HG03108 (cell line): Measurements from ENCODE around the gene STN1.

Experiments
- ATAC-seq: cut with Tn5 transposase; IDR thresholded peaks from one replicate; pipeline ENCODE4 v1.9.1; 2021; ENCODE audit warnings: moderate library complexity; ENCODE audit not compliant: unreplicated experiment

STN1 gene

DNA sequence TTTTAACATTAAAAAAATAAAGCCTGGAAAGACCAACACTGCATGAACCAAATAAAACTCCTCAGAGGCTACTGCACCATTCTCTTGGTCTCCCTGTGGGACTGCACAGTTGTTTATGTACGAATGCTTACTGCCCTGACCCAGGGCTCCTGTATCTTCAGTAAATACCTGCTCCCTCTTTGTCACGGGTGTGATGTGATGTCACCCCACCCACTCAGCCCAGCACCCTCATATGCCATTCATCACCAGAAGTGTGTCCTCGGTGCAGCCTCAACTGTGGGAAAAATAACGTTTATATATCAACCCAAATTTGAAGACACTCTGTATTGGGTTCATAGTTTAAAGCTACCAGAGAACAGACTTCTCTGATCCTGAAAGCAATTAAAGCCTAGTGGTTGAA, 48.6 kb downstream of the STN1 start:
- no peak for ATAC-seq

DNA sequence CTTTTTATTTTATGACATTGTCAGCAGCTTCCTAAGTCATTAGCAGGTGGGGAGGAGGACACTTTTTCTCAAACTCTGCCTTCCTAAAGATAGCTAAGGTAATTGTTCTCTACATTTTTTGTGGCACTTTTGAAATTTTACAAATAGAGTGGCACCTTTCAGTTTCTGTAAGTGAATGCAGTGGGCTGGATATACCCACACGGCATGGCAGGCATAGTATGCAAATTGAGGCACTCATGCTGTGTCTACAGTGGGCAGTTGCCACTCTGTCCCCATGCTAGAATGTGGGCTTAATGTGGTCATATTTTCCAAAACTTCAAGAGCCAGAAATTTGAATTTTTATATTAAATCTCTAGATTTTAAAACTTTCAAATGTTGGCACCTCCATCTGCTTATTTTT, 49.8 kb downstream of the STN1 start:
- no peak for ATAC-seq

DNA sequence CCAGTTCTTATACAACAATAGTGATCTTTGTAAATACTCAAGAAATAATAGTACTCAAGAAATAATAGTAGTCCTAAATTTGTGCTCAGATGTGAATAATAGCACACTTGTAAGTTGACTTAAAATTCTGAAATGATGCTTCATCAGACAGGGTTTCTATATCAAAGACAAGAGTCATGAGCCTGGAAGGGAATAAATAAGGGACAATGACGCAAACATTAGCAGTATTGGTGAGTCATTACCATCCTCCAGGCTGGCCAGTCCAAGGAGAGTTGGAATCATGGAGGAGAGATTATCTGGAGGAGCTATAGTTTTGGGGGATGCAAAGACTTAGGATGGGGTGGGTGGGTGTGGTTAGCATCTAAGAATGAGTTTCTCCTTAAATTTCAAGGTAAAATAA, 56.5 kb downstream of the STN1 start:
- no peak for ATAC-seq

DNA sequence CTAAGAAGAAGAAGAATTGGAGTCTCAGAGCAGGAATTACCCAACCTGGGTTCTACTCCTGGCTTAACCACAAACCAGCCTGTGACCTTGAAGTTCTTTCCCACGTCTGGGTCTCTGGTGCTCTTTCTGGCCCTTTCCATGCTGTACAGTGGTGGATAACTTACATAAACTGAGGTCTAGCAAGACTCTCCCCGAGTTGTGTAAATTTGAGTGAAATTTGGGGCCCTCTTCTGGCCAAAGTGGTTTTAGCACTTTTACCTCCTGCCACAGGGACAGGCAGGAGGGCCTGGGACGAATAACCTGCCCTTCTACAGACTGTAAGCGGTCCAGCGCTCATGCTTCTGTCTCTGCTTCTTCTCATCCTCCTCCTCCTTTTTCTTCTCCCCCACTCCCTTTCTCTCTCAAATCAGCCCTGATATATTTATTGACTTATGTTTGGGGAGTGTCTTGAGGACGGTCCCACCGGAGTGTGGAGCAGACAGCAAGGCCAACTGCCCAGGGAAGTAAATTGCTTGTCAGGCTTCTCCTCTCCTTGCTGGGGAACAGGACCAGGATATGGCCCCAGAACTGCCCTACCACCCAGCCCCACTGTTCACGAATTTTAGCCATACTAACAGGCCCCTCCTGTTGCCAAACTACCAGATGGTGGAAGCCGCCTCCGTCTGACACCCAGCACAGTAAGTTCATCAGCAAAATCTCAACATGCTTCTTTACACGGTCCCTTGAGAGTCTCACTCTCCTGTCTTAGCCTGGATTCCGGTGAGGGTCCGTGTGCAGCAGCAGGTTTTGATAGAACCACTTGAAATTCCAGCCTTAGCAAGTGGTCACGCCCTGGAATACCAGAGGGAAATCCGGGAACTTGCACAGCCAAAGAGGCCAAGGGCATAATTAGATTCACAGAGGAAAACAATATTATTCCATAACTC, 58.6 kb downstream of the STN1 start:
- ATAC-seq = no peak

DNA sequence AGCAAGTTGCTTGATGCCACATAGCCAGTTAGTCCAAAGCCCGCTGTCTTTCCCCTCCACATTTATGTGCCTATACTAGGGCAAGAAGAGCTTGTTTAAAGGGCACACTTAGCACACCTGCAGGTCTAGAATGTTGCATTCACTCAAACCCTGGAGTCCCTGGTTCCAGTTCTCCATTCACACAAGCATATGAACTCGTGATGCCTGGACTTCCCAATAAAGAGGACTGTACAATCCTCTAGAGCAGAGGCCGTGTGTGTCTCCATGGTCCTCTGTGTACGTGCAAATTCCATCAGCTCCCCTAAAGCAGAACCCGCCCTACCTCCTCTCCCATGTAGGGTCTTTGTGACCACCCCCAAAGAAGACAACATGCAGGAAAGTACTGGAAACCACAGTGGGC, 59.6 kb downstream of the STN1 start:
- ATAC-seq = no peak

DNA sequence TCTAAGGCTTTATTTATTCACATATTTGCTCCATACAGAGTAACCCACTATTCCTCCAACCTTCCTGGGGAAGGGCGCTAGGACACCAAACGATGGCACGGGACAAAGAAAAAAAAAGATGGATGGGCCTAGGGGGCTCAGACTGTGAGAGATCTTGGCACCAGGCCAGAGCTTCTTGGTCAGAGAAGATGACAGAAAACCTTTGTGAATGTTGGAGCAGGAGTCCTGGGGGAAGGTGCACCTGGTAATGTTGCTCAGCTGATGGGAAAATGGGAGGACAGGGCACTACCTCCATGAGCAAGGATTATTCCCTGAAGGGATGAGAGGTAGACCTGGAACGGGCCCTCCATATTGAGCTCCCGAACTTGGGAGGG, 61.2 kb downstream of the STN1 start:
- no peak for ATAC-seq

DNA sequence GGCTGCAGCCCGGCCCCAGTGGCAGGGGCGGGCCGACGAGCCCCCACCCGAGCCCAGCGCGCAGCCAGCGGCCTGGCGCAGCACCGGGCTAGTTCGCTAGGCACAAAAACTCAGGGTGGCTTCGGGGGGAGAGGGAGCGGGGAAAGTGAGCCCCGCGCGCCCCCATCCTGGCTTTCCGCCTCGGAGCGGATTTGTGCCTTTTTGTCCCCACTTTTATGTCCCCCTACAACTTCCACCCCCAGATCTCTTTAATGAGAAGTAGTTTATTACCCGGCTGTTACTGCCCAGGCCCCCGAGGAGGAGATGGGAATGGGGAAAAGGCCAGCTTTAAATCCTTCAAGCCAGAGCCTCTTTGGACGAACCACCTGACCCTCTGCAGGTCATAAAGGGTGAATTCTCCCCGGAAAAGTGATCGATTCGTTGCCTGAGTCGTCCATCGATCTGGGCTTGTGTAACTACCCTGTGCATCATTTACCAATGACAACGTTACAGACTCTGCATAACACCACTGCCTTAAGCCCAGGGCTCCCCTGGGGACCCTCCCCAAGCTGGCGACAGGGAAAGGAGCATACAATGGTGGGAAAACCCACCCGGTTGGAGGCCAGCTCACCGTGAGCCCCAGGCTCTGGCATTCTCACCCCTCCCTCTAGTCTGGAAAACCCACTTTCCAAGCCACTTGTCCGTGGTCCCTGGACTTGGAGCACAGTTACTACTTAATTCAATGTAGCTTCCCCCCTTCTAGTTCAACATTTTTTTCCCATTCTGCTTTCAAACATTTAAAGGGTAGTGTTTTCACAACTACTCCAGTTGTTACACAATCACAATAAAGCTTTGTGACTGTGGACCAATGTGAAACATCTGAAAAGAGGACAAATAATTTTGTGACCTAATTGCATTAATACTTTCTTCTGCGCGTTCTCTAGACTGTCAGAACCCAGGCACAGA, 61.9 kb downstream of the STN1 start:
- ATAC-seq = no peak

DNA sequence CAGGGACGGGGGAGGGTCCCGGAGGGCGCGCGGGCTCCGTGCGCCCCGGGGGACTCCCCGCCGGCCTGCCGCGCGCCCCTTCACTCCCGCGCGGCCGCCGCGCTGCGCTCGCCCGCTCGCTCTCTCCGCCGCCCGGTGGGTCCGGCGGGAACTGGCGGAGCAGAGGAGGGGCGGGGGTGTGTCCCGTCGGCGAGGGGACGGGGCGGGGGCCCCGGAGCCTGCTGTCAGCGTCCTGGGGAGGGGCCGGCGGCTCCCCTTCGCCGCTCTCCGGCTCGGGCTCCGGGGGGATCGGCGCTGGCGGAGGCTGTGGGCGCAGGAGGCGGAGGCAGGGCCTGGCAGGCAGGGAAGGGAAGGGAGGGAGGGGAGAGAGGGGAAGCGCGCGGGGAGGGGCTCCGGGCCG, 62.6 kb downstream of the STN1 start, which contains the start of gene SH3PXD2A:
SH3PXD2A (minus strand) TSS at position 153 of the 400 bp plus-strand sequence. CDS start 310 bp downstream, outside the sequence.
- ATAC-seq = no peak

DNA sequence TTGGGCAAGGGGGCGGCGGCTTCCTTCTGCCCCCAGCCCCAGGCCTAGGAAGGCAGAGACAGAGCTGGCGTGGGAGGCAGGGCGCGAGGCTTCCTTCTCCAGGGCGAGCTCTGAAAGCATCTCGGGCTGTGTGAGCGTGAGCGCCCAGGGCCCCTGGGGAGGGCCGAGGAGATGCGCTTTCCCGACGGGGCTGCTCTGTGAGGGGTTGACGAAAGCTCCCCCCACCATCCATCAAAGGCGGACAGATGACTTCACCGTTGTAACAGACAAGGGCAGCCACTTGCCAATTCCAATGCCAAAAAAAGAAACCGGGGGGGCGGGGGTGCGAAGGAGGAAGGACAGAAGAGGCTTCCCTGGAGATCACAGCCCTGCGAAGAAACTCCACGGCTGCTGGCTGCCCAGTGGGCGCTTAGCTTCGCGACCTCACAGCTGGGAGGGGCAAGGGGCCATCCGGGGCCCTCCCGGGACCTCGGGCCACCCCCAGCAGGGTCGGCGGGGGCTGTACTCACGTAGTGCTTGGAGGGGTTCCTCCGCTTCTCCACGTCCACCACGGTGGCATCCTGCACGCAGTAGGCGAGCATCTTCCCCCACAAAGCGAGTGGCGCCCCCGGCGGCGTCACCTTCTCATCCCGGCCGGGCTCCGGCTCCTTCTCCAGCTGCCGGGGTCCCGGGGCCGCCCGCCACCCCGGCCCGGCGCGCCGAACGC, 63.1 kb downstream of the STN1 start:
- no peak for ATAC-seq

DNA sequence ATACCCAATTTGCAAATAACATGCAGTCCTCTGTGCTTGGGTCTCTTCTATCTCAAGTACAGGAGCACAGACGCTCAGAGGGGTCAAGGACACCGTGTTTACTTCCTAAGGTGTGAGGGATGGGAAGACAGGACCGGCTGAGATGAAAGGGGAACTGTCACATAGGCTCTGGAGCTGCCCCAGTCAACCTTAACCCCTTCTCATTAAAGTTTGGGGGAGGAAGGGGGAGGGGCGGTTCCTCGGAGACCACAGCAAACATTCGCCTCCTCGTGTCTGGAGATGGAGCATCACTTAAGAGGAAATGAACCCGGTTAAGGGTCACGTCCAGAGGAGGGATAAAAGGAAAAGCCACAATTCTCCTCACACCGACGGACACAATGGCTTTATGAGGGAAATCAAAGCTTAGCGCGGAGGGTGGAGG, 63.7 kb downstream of the STN1 start:
- no peak for ATAC-seq

DNA sequence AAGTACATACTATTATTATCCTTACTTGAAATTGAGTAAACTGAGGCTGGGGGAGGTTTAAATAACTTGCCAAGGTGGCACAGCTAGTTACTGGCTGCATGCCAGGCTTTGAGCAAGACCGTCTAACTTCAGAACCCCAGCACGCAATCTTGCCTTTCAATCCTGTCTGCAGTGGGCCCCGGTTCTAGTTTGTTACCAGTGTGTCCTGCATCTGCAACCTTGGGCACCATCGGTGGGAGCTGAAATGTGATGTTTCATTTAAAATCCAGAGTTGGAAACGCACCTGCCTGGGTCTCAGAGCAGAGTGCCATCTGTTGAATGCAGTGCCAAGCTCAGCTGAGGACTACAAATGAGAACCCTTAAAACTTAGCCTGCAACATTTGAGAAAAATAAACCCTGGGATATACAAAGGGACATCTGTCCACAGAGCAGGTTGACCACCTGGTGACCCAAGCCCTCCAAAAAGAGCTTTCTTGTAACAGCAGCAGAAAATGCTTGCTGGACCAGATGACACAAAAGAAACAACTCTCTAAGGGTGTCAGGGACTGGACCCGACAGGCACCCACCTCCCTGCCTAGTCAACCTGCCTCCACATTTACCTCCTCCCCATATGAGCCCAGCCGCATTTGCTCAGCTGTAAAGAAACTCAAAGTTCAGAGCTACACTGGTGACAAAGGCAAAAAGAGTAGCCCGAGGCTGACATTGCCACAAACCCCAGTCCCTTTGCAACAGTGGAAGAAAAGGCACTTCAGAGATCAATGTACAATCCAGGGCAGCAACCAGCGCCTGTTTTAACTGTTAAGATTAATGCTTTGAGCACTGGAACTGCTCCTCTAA, 64.3 kb downstream of the STN1 start:
- ATAC-seq = no peak

DNA sequence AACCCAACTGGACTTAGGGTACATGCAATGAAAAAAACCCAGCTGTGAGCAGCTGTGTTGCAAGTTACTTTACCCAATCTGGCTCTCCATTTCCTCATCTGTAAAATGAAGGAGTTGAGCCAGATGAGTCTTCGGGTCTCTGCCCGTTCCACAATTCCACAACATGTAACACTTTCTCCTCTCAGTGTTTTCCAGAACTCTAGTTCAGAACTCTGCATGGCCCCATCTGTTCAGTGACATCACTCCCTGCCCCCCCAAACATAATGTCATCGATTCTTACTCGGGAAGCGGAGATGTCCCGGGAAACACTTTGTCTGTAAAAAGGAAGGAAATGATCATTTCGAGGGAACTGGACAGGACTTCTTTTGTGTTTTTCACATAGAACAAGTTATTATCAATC, 65.1 kb downstream of the STN1 start:
- no peak for ATAC-seq

DNA sequence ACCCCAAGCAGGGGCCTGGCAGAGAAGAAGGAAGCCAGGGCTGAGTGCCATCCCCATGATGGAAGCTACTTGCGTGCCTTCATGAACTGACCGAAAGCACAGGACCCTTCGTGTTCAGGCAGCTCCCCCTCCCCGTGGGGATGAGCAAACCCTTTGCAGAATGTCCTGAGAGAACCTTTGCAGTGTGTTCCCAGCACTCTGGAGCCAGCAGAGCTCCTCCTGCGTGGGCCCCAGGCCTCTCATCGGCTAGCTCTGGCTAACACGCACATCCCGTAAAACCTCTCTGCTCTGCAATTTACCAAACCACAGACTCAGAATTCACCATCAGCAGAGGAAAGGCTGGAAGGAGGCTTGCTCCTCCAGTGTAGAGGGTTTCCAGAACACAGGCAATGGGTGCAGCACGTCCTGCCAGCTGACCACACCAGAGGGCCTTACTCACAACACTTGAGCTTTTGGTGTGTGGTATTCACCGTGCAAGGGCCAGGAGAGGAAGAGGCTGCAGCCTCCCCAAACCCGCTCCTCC, 65.7 kb downstream of the STN1 start:
- ATAC-seq = no peak

DNA sequence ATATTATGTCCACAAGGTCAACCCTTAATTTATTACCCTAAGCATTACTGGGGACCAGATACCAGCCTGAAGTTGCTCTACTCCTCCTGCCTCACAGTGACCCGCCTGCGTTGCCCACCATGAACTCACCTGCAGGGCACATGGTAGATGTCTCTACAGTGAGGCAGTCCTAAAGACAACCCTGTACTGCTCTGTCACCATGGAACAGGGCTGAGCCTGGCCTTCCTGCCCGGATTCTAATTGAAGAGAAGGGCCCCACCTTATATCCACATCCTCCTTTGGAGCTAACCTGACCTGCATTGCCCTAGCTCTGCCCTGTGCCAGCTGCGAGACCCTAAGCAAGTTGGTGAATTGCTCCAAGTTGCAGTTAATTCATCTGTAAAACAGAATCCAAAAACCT, 66.7 kb downstream of the STN1 start:
- ATAC-seq = no peak

DNA sequence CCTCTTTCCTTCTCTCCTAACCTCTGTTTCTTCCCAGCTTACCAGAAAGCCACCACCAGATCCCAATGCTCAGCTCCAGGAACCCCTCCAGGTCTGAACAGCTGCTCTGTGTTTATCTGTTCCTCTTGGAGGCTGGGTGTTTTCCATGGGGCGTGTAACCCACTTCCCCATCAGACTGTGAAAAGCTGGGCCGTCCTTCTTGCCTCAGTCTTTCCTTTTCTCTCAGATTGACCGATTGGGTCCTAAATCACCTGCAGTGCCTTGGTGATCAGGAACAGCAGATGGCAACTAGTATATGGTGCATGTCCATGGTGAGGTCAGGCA, 67.5 kb downstream of the STN1 start:
- no peak for ATAC-seq

DNA sequence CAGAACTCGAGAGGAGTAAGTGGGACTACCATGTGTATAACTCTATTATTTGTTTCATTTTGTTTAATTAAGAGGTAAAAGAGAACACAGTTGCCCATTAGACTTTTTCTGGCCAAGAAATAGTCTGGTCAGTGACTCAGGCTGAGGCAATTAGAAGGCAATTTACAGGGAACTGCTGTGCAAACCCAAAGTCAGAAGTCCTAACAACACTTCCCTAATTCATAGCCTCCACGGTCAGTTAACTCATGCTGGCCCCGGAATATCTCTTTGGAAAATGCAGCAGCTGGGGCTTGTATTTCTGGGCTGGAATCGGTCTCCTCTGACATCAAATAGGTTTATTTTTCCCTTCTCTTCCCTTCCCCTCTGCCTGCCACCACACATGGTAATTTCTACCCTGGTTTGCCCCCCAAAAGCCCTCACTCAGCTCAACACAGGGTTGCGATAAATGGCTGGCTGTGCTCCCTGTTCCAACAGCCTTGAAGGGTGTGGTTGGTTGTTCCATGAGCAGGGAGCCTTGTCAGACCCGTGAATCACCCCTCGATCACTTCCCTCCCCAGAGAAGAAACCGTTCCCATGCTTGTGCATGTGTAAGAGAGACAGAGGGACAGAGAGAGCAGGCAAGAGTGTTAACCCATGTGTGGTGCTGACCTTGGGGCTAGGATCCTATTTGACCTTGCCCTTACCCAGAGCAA, 68.0 kb downstream of the STN1 start:
- no peak for ATAC-seq

DNA sequence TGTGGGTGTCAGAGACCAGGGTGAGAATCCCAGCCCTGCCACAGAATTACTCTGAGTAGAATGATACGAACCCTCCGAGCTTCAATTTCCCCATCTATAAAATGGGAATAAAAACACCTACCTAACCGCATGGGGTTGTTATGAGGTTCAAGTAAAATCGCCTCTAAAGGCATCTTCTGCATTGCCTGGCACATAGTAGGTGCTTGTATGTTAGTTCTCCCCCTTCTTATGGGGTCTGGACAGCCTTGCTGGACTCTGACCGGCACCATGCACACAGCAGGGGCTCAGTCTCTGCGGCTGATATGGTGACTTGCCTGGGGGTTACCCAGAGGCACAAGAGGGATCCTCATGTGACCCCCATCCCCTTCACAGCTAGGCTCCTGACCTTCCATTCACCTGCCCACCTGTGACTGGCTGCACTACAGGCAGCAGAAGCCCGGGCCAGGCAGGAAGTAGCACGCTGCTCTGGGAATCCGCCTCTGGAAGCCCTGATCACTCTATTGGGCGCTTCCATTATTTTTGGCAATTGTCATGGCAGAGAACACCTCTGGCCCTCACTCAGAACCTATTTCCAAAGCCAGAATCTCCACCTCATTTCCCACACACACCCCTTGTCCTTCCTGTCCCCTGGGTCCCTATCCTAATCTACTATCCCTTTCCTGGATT, 68.6 kb downstream of the STN1 start:
- no peak for ATAC-seq

DNA sequence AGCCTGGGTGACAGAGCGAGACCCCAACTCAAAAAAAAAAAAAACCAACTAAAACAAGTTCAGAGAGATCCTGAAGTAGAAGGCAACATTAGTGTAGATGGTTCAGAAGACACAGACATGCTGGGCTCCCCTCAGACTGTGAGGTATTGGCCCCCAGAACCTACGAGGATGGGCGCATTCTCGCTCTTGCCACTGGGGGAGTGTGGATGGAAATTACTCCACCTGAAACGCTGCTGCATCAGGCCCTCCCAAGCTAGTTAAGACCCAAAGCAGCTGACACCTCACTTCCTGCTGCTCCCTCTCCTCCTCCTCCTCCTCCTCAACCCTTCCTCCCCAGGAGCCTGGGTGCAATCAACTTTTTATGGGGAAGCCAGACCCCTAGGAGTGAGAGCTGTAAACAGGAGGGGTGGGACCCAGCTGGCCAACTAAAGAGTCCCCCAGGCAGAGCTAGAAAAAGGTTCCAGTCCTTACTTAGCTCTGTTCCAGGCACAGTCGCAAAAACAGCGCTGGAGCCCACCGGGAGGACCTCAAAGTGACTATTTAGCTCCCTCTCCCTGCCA, 70.0 kb downstream of the STN1 start:
- ATAC-seq = no peak

DNA sequence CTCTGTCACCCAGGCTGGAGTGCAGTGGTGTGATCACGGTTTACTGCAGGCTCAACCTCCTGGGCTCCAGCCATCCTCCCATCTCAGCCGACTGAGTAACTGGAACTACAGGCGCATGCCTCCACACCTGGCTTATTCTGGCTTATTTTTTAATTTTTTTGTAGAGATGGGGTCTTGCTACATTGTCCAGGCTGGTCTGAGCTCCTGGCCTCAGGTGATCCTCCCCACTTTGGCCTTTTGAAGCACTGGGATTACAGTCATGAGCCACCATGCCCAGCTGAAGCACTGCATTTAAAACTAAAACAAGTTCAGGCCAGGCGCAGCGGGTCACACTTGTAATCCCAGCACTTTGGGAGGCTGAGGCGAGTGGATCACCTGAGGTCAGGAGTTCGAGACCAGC, 70.6 kb downstream of the STN1 start:
- ATAC-seq = no peak
